HG03575 (cell line): Measurements from ENCODE around the gene CHST11.

ENCODE experiments used
- ATAC-seq: cut with Tn5 transposase; IDR thresholded peaks from one replicate; pipeline ENCODE4 v1.9.1; 2021; ENCODE audit not compliant: unreplicated experiment, insufficient number of reproducible peaks, low FRiP score; ENCODE audit errors: extremely low read depth

CHST11 gene

DNA sequence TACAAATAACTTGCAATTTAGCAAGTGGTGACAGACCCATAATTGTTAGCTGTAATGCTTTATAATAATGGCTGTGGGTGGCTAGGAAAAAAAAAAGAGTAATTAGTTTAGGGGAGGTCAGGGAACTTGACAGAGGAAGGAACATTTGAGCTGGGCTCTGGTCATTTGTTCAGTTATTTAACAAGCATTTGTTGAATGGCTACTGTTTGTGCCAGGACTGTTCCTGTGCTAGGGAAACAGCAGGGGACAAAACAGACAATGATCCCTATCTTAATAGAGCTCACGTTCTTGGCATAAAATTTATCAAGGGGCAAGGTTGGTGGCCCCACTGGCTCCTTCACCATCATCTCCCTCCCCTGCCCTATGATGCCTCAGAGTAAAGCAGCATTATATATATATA lies 18.5 kb downstream of the CHST11 start:
- no peak for ATAC-seq

DNA sequence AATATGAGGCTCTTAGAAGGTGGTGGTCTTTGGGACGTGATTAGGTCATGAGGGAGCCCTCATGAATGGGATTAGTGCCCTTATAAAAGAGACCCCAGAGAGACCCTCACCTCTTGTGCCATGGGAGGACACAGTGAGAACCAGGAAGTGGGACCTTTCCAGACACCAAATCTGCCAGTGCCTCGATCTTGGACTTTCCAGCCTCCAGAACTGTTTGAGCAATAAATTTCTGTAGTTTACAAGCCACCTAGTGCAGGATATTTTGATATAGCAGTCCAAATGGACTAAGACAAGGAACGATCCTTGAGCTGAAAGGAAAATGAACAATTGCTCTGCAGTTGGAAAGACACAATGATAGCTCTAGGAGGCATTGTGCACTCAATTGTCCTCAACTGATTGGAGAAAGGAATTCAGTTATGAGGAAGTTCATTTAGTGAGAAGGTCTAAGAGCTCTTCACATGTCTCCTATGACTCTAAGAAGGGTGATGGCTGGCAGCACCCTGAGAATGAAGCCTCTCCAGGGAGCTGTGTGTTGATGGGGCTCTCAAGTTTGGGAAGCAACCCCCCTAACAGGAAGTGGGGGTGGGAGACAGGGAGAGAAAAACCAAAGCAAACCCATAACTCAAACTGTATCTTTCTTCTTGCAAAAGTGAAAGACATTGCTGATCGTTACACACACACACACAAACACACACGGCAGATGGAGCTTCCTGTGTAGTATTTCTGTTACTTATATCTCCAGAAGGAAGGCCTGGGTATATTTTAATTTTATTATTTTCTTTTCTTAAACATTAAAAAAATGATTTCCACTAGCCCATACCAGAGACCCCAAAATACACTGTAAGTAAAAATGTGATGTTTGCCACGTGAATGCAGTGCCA lies 21.0 kb downstream of the CHST11 start:
- ATAC-seq = no peak

DNA sequence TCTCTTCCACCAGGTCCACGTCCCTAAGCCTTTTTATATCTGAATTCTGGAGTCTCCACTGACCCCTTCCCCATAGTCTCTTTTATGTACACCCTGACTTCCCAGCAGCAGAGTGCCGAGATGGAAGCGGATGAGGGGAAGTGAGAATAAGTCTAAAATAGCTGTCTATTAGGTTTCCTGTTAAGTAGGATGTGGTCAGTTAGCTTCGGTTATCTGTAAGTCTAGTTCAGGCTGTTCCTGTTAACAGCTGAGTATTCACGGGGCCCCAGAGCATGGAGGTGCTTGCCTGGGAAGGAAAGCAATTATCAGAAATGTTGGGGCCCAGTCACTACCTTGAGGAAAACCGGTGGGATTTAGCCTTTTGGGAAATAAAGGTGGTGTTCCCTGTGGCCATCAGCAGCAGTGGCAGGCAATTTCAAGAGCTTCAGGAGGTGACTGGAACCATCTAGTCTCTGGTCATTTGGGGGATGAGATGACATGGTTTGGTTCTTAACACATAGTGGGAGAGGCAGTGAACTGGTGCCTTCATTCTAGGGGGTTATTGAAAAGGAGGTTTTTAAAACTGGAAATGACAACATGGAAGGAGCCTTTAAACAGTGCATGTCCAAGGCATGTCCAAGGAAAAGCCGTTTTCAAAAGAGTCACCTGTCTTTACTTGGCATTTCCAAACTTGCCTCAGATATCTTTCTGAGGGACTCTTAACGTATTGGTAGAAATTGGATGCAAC lies 21.8 kb downstream of the CHST11 start:
- peak; percentile 65 for ATAC-seq

DNA sequence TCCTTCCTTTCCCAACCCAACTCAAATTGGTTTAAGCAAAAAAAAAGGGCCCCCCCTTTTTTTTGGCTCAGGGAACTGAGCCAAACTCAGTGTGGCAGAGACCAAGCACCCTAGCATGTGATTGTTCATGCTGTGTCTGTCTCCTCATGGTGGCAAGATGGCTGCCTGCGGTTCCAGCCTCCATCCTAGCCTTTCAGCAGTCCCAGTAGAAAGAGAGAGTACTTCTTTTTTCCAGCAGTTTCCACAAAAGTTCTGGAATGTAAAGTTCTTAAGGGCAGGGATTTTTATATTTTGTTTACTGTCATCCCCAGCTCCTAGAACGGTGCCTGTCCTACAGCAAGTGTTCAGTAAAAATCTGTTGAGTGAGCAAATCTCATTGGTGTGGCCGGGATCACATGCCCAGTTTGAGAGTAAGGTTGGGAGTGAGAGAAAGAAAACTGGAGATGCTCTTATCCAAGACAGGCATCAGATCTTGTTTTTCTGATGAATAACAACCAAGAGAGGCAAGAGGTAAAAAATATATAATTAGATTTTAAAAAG lies 22.4 kb downstream of the CHST11 start:
- no peak for ATAC-seq

DNA sequence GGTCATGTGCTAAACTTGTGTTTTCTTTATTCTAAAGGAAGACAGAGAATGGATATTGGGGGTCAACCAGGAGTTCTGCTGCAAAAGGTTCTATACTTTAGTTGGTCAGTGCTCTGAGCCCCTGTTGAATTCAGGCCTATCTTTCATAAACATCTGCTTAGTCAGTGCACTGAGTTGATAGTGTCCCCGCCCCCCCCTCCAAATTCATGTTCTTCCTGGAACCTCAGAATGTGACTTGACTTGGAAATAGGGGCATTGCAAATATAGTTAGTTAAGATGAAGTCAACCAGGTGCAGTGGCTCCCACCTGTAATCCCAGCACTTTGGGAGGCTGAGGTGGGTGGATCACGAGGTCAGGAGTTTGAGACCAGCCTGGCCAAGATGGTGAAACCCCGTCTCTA lies 23.3 kb downstream of the CHST11 start:
- ATAC-seq = no peak

DNA sequence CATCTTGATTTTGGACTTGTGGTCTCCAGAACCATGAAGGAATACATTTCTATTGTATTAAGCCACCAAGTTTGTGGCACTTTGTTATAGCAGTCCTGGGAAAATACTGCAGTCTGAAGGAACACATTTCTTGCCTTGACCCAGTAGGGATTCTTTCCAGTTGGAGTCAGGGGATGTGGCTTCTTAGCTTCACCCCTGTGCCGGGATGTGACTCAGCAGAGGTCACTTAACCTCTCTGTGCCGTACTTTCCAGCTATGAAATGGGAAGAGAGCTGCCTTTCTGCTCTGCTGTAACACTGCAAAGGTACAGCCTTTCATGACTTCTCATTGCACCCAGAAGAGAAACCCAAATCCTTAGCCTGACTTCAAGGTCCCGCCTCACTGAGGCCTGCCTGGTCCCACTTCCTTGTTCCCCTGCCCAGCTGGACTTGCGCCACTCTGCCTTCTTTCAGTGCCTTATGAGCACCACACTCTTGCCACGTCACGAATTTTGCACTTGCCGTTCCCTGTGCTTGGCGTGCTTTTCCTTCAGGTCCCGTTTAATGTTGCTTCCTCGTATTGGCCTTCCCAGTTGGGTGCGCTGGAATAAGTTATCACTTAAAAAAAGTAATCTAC lies 24.2 kb downstream of the CHST11 start:
- no peak for ATAC-seq

DNA sequence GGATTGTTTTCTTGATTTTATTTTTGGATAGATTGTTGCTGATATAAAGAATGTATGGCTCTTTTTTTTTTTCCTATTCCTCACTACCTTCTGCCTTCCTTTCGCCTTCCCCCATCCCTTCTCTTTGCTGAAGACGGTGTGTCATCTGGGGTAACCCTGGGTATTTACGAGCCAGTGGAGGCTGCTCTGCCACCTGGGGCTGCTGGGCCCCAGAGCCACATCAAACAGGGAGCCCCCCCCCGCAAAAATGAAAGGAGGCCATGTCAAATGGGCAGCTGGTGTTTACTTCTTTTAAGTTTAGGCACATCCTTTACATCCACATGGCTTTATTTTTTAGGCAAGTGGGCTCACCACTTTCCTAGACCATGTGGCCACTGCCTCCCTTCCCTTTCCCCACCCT lies 25.4 kb downstream of the CHST11 start:
- ATAC-seq = no peak

DNA sequence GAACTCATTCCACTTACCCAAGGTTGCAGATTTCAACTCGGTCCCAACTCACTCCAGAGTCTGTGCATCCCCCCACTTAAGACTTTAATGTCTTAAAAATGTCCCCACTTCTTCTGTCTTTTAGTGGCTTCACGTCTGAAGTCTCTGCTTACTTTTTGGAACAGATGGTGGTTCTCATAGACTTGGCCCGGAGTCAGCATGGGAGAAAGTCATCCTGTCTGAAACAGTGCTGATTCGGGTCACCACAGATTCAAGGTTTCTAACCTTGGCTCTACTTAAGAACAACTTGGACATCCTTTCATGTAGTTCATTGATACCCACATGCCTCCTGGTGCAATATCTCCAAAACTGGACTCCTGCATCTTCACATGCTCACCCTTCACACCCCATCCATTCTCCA lies 26.0 kb downstream of the CHST11 start:
- ATAC-seq = no peak

DNA sequence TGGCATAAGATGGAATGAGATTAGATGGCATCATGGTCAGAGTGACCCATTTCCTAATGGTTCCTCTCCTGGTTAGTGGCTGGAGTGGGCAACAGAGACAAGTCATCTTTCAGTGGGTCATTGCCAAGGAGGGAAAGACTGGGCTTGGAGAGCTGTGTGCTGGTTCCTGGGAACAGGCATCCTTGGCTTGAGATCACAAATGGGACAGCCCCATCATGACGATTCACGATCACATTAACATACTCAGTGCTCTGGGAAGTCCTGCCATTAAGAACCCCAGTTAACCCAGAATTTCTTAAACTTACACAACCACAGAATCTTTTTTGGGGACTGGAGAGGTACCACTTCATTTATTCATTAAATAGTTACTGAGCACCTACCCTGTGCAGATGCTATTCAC lies 27.3 kb downstream of the CHST11 start:
- no peak for ATAC-seq

DNA sequence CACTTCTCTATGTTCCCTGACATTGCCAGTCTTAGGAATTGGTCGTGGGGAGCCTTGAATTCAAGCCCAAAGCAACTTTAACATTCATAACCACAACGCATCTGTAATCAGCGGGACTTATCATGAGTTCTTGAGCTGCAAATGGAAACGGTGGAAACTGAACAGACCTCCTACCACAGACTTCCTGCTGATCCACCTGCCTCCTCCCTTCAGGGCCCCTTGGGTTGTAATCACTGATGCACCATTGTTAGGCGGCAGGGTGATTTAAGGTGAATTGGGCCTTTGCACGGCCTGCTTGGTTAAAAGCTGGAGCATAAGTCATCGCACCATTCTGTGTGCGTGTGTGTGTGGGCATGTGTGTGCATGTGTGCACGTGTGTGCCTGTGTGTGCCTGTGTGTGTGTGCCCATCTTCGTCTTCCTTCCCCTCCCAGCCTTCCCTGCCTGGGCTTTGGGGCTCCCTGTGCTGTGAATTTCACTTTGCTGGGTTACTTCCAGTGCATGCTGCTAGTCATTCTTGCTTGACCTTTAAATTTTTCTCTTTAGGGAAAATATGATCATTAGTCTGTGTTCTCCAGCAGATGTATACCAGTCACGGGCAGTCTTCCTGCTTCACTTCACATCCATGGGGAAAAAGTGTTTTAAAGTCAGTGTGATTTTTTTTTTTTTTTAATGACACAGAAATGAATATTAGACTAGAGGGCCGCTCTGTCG lies 29.1 kb downstream of the CHST11 start:
- no peak for ATAC-seq

DNA sequence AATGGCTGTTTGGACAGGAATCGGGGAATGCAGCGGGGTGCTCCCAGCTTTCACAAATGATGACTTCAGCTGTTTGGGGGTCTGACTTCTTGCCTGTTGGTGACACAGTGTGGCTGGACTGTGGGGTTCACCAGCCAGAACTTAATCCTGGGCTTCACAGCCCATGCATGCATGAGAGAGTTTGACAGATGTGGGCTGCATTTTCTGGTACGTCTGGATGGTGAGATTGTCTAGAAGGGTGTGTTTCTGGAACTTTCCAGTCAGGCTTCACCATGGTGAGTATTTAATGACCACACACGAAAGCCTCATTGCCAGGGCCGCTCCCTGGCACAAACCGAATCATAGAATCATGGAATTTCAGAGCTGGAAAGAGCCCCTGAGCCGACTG lies 29.6 kb downstream of the CHST11 start:
- no peak for ATAC-seq

DNA sequence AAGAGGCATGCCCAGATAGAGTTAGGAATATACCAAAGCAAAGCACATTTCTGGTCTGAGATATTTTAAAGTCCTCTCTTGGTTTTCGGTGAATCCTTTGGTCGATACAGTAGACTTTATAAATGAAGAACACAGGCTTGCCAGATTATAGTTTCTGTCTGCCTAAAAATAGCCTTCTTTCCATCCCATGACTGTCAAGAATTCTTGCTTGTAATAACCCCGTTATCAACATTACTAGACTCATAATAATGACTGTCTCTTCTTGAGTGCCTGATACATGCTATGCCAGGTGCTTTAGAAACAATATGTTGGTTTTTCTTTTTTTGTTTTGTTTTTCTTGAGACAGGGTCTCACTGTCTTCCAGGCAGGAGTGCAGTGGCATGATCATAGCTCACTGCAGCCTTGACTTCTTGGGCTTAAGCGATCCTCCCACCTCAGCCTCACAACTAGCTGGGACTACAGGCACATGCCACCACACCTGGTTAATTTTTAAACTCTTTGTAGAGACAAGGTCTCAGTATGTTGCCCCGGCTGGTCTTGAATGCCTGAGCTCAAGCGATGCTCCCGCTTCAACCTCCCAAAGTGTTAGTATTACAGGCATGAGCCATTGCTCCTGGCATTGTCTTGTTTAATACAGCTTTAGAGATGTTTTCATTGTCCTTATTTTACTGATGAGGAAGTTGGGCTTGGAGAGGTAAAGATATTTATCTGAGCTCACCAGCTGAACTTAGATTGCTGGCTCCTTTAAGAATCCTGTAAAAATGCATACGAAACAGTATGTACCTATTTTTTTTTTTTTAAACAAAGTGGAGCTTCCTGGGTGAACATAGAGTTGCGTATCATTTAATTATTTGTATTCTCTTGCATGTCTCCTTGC lies 30.4 kb downstream of the CHST11 start:
- no peak for ATAC-seq

DNA sequence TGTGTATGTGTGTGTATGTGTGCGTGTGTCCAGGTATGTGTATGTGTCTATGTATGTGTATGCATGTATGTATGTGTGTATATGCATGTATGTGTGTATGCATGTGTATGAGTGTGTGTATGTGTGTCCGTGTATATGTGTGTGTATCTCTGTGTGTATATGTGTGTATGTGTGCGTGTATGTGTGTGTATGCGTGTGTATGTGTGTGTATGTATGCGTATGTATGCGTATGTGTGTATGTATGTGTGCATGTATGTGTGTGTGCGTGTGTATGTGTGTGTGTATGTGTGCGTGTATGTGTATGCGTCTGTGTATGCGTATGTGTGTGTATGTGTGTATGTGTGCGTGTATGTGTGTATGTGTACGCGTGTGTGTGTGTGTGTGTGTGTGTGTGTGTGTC lies 31.6 kb downstream of the CHST11 start:
- ATAC-seq = no peak

DNA sequence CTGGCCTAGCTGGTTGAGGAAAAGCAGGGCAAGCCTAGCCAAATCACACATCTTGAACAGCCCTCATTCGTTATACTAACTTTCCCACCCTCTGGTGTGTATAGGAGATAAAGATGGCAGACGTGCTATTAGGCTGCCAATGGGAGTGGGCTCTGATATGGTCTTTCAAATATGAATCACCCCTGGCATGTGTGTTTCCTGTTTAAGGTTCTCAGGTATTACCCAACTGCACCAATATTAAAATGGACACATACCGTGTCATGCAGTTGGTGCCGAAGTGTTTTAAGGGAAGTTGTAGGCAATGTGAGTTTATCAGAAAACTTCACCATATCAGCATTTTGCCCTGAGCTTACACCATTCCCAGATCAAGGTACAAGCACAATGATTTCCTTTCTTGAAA lies 33.4 kb downstream of the CHST11 start:
- no peak for ATAC-seq

DNA sequence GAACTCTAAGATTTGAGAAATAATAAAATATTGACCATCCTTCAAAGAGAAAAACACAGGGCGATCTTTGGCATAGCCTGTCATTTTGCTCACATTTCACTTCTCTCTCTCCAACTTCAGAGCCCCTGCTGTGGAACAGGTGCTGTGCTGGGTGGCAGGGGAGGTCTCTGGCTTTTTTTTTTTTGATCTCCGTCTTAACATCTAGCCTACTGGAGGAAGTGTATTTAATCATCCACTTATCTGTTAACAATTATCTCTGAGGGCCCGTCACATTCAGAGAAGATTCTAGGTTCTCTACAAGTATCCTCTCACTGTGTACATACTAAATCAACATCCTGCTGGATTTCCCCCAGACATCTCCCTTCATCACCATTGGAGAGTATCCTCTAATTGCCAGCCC lies 34.1 kb downstream of the CHST11 start:
- no peak for ATAC-seq

DNA sequence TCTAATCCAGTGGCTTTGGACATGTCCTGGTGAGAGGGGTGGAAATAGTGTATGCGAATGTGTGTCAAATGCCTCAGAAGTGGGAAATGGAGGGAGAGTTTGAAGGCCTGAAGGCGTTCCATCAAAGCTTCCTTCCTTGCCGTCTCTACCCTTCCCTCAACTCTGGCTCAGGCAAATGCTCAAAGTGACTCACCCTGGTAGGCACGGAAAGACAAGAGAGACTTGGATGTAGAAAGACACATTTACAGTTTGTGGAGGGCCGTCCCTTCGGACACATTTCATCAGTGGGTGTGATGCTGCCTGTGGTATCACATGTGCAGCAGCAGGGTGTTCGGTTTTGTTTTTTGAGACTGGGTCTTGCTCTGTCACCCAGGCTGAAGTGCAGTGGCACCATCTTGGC lies 36.7 kb downstream of the CHST11 start:
- no peak for ATAC-seq

DNA sequence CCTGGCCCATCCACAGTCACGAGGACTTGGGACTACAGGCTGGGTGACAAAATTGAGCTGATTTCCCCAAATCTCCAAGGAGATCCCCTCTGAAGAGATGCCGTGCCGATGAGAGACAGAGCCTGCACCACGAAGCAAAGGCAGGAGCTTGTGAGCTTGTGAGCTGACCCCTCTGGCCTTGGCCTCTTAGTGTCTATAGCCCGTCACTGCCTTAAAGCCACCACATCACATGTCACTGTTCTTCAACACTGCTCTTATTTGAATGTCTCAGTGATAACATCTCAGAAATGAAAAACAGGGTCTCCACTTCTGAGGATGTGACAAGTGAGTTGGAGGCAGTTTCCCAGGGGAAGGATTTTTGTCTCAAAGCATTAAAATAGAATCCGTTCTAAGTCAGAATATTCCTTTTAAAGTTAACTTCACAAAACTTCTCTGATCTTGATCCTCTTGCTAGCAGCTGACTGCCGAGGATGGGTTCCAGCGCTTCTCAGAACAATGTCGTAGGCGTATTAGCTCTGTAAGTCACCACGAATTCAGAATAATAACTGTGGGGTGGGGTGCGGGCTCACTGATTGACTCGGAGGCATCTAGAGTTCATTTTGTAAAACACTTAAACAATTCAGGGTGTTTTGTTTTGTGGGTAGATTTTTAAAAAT lies 37.5 kb downstream of the CHST11 start:
- ATAC-seq = no peak

DNA sequence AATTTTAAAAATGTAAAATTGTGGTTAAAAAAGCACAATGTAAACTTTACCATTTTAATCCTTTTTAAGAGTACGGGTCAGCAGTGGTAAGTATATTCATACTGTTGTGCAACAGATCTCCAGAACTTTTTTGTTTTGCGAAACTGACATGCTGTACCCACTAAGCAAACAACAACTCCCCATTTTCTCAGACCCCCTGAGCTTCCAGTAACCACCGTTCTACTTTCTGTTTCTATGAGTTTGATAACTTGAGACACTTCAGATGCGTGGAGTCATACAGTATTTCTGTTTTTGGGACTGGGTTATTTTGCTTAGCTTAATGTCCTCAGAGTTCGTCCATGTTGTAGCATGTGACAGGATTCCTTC lies 38.0 kb downstream of the CHST11 start:
- ATAC-seq = no peak
